Germinal center (tissue), 1 donor: ENCODE measurements around the gene UGT1A1.

Source experiments
- DNase-seq: peaks from one replicate; pipeline ENCODE4 v3.0.0; 2012; ENCODE audit warnings: mixed read lengths, low spot score

Gene UGT1A1

DNA sequence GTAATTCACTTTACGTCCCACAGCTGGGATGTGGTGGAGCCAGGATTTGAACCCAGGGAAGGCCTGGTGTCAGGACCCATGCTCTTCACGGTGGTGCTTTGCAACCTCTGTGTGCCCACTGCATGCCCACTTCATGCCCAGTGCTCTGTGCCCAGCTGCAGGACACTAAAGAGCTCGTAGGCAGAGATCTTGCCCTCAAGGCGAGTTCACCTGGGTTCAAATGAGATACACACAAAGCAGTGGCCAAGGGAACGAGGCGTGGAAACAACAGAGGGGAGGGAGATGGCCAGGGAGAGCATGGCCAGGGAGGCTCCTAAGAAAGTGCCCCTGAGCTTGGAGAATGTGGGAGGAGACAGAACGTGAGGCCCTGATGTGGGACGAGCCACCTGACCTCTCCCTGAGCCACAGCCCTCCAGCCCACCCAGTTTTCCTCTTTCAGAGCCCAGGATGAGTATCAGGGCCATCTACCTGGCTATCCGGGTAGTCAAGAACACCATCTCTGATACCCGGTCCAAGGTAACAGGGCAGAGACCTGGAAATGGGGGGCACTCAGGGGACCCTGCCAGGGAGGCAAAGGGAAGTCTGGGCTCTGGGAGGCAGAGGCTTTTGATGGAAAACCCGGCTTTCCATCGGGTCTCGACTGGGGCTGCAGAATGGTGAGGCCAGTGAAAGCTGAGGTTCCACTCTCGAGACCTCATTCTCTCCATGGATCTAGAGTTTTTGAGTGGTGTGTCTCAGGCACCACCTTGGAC lies 38.4 kb downstream of the UGT1A1 start:
- DNase-seq, result no peak

DNA sequence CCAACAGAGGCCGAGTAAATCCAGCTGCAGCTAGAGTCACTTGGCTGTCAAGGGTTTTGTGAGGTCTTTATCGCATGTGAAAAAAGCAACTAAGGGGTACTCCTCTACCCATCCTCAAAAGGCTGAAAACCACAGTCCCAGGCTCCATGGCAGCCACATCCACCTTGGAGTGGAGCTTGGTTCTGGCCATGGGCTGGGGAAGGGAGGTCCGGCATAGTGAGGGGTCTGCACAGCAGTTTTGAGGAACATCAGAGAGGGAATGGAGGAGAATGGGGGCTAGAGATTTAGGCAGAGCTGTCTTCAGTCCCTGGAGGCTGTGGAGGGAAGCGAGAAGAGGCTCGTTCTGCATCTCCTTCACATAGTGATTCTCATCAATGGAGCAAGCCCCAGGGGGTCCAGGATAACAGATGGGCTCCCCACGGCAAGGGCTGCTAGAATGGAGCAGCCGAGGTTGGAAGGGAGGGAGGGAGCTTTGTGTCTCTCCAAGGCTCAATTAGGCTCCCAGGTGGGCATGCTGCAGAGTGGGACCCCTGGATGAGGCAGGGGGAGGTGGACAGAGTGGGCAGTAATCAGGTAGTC lies 39.1 kb downstream of the UGT1A1 start:
- no peak for DNase-seq

DNA sequence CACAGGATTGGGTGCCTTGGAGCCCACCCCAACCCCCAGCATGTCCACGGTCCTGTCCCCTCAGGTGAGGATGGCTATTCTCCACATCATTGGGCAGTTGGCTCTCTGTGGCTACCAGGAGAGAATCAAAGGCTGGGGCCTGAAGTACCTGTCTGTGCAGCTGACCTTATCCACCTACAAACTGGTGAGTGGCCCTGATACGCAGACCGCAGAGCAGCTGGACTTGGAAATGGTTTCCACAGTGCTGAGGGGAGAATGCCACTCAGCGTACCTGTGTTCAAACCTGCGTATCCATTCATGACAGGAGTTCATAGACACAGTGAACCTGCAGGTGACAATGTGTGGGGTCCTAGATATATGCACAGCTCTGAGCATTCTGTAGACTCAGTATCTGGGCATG lies 39.6 kb downstream of the UGT1A1 start:
- no peak for DNase-seq

DNA sequence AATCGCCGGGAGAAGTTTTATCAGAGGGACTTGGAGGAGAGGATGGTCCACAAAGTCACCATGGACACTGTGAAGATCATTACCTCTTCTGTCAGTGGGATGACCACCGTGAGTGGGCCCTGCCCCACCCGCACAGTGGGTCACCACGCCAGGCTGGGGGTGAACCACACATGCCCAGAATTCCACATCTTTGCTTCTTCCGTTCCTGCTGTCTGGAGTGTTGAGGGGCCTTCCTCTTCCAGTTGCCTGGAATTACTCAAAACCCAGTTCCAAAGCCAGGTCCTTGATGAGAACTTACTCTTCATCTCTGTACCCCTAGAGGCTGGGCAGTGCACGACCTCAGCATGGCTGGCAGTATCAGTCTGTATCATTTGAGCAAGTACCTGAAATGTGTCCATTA lies 40.1 kb downstream of the UGT1A1 start:
- DNase-seq, result no peak

DNA sequence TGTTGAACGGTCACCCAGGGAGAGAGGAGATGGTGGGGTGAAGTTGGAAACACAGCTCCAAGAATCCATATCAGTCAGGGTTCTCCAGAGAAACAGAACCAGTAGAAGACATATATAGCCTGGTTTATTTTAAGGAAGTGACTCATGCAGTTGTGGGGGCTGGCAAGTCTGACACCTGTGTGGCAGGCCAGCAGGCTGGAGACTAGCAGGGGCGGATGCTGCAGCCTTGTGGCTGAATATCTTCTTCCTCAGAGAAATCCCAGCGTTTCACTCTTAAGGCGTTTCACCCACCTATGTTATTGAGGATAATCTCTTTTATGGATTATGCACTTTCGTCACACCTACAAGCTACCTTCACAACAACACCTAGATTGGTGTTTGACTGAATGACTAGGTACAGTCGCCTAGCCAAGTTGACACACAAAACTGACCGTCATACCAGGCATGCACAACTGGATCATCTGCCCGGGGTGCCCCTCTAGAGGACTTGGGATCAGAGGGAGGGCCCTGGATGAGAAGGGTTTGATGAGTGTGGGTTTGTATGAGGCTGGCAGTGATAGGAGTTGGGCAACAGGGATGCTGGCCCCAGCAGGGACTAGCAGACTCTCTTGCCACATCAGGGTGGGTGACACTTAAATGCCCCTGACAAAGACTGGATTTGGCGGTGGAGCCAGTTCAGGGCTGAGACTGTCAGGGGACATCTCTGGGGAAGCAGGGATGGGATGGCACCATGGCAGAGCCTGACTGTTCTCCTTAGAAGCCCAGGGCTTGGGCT lies 41.5 kb downstream of the UGT1A1 start:
- DNase-seq, result peak; percentile 26

DNA sequence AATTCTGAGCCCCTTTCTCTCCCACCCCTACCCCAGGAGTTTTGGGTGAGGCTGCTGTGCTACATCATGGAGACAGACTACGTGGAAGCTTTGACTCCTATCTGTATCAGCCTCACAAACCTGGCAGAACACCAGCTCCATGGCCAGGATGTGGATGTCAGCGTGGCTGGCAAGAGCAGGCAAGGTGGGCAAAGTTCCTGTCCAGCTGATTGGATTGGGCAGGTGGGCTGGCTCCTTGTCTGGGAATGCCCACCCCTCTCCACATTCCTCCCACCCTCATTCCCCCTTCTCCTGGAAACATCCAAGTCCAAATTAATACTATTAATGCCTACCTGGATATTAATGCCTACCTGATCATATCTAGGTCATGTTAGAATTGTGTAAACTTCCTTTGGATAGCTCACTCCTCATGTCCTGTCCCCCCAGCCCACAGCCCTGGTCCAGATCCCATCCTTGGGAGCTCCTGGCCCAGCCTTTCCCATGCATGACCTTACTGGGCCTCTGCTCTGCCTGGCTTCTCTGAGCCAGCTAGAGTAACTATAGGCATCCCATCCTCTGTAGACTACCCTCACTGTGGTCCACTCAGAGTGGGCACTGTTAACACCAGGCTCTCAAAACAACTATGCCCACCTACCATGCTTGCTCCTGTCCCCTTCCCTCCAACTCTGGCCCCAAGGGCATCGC lies 42.2 kb downstream of the UGT1A1 start:
- DNase-seq, result no peak

DNA sequence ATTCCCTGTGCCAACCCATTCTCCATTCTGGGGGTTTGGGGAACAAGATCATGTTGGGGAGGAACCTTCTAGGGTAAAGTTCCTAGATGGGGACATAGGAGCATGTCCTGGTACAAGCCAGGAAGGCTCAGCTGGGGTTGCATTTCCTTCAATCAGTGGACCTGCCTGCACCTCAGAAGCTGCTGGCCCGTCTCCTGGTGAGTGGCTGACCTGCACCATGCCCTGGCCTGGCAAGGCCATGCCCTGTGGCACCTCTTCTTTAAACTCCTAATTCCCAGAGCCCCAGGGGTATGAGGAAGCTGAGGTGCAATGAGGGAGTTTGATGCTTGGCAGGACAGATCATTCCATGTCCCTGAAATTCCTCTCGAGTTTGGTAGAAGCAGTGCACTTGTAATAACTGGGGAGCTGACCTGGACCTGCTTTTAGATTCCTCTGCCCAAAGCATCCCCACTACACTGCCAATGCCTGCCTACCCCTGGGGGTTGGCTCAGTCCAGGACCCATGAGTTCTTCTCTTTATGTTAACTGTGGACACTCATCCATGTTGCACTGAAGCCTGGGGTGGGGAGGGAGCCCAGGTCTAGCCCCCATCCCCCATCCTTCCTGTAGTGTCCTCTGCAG lies 43.3 kb downstream of the UGT1A1 start:
- DNase-seq, result no peak

DNA sequence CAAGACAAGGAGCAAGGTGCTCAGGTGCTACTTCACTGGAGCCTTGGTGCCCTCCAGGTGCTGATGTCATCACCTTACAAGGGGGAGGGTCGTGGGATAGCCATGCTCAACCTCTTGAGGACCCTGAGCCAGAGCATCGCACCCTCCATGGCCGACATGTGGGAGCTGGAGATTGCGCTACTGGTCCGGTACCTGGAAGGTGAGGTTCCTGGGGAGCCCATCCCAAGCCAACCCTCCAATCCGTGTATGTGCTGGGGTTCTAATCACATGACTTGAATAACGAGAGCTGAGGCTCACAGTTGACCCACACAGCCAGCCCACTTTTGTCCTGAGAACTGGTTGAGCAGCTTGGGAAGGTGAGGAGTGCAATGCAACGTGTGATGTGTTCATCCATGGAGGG lies 43.9 kb downstream of the UGT1A1 start:
- no peak for DNase-seq

DNA sequence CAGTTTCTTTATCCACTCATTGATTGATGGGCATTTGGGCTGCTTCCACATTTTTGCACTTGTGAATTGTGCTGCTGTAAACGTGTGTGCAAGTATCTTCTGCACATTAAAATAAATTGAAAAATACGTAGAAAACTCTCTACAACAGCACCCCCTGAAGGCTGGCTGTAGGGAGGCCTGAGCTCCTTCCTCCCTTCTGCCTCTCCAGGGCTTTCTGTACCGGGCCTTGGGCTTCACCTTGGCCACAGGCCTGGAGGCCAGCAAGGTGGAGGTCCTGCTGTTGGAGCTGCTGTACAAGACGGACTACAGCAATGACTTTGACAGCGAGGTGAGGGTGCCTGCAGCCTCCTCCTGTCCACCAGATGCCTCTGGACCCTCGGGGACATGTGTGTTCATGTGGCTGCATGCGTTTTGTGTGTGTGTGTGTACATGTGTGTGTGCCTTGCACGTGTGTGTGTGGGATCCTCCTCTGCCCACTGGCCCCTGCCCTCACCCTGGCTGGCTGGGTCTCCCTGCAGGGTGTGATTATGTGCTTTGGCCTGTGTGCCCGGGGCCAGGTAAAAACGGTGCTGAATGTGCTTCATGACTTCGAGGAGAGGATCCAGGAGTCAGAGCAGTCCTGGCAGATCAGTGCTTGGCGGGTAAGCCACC lies 47.3 kb downstream of the UGT1A1 start:
- no peak for DNase-seq

DNA sequence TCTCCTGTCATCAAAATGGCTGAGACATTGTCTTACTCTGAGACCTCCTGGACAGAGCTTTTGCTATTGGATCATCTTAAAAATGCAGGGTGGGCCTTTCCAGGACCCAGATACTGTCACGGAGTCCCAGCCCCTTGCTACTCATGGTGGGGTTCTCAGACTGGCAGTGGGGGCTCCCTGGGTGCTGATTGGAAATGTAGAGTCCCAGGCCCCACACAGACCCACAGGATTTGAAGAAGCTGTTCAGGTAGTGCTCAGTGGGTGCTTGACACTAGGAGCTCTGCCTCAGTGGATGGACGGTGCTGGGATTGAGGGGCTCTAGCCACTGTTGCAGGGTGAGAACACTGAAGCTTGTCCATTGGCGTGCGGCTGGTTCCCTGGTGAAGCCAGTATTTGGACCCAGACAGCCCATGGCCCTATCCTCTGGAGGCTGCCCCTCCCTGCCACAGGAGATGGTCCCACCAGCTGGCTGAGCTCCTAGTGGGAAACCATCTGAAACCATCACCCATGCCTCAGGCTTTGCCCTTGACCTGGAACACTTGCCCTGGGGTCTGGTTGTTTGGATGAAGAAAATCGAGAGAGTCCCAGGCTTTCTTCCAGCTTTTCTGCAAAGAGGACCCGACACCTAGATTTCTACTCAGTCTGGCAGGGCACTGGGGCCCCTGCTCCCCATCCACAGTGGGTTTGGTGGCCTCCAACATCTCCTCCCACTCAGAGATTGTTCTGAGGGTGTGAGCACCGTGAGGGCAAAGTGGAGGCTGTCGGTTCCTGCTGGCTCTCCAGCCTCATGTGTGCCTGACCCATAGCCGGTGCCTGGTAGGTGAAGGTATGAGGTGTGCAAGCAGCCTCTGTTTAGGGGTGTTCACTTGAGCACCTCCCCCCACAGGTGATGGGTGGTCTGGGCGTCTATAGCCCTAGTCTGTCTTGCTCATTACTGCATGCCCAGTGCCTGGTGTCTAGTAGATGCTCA lies 48.2 kb downstream of the UGT1A1 start:
- DNase-seq, result no peak

DNA sequence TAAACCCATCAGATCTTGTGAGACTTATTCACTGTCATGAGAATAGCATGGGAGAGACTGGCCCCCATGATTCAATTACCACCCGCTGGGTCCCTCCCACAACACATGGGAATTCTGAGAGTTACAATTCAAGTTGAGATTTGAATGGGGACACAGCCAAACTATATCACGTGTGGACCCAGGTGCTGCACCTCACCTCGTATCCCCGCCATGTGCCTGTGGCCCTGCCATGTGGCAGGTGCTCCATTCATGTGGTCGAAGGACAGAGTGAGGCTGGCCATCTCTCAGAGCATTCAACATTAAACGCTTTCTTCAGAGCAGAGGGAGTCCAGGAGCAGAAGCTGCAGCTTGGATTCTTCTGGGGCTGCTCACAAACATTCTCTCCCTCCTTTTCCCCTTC lies 50.3 kb downstream of the UGT1A1 start:
- no peak for DNase-seq

DNA sequence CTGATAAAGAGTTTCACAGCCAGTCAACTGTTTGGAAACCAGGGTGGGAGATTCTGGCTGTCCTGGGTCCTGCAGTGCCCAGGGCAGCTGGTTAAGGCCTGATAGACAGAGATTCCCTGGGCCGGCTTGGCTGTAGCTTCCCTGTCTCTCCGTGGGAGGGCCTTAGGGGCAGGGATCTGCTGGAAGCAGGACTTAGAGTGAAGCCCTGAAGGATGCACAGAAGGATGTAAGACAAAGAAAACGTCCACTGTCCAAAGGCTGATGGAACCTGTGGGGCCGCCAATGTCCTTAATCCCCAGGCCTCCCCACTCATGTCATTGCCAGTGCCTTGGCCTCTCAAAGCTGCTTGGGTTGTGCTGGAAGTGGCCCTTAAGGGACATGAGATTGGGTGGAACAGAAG lies 51.0 kb downstream of the UGT1A1 start:
- no peak for DNase-seq

DNA sequence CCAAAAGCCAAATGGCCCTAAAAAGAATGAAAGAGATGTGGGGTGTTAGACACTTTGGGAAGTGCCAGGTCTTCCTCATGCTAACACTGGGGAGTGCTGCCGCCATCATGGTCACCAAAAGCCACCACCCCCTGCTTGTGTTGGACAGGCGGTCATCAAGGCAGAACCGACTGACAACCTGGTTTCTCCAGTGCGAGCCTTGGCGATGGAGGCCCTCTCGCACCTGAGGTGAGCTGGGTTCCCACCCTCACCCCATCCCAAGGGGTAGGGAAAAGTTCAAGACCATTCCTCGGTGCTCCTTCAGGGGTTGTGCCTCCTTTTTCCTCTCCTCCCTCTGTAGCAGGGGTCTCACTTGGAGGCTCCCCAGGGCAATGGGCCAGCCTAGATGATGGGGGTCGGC lies 51.7 kb downstream of the UGT1A1 start:
- no peak for DNase-seq

DNA sequence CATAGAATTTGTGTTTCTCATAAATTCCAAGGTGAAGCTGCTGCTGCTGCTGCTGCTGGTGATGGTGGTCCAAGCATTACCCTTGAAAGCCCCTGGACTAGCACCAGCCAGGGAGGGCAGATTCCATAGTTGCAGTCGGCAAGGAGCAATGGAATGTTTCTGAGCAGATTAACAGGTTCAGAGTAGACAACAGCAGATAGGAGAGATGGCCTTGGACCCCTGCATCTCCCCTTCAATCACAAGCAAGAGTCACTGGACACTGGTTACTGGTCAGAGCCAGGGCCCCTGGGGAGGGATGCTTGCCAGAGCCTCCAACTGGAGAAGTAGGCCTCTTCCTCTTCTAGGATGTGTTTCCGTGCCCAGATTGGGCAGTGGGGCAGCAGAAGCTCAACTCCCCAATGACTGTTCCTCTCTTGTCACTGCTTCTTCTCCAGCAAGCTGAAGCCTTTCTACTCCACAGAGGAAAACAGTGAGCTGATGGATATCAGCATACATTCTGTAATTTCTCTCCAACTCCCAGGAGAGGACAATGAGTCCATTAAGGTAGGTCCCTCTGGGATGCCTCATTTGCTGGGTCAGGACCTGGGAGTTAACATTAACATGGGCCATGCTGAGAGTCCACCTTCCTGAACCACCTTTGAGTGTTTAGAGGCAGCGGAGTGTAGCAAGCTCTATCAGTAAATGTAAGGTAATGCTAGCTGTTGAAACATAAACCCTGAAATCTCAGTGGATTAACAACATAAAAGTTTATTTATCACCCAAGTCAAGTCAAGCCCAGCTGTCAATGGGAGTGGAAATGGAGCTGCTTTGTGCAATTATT lies 53.4 kb downstream of the UGT1A1 start:
- DNase-seq, result no peak

DNA sequence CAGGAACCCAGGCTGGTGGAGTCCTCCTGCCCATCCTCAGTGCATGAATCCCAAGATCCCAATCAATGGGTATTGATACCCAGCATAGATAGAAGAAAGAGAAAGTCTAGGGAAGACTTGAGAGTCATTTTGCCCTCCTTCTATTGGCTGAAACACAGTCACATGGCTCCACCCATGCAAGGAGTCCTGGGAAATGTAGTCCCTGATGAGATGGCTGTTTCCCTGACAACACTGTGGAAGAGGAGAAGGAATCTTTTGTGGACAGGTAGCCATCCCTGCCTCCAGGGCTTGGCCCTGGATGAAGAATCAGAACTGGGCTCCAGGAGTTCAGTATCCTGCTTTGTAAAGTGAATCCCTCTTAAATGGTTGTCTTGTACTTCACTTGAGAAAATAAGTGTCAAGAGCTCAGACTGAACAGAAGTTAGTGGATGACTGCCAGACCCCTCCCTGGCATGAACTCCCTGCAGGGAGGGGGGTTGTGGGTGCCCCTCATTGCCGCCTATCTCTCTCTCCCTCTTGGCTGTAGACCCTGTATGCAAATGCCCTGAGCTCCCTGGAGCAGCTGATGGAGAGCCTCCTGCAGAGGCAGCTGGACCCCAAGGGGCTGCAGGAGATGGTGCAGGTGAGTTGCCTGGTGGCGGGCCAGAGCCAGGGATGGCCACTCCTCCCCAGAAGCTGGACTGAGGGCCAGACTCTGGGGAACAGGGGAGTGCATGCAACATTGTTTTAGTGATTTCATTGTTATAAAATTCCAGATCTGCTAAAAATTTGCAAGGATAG lies 54.2 kb downstream of the UGT1A1 start:
- peak; percentile 30 for DNase-seq

DNA sequence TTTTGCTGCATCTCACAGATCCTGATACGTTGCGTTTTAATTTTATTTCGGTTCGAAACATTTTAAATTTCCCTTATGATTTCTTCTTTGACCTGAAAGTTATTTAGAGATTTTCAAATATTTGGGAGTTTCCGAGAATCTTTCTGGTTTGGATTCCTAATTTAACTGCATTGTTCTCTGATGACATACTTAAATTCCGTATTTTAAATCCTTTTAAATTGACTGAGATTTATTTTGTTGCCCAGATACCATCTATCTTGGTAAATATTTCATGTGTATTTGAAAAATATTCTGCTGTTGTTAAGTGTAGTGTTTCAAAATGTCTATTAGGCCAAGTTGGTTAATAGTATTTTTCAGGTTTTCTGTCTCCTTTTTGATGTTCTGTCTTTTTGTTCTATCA lies 55.8 kb downstream of the UGT1A1 start:
- DNase-seq, result no peak

DNA sequence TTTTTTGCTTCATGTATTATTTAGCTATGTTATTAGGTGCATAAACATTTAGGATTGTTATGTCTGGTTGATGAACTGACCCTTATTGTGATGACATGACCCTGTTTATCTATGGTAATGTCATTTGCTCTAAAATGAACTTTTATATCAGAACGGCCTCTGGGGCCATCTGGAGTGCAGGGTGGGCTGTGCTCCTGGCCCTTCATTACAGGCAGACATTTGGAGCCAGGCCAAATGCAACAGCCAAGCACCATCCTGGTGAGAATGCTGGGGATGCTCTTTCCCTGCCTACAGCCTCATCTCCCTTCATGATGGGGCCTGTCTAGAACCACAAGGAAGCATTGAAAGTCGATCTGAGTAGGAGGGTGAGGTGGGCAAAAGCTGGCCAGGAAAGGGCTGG lies 56.3 kb downstream of the UGT1A1 start:
- DNase-seq, result no peak

DNA sequence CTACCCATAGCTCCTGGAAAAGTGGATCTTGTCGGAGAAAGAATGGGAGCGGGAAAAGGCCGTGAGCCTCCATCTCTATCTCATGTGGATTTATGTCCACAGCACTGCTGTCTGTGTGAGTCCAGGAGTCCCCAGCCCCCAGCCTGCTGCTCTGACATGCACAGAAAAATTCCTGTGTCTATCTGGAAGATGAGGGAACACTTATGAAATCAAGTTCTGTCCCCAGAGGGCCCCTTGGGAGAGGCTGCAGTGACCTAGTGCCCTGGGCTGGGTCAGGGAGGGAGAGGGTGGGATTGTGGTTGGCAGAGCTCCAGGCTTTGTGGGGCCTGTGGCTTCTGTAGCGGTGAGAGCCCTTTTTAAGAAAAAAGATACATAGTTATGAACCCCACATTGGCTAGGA lies 56.7 kb downstream of the UGT1A1 start:
- DNase-seq, result no peak

DNA sequence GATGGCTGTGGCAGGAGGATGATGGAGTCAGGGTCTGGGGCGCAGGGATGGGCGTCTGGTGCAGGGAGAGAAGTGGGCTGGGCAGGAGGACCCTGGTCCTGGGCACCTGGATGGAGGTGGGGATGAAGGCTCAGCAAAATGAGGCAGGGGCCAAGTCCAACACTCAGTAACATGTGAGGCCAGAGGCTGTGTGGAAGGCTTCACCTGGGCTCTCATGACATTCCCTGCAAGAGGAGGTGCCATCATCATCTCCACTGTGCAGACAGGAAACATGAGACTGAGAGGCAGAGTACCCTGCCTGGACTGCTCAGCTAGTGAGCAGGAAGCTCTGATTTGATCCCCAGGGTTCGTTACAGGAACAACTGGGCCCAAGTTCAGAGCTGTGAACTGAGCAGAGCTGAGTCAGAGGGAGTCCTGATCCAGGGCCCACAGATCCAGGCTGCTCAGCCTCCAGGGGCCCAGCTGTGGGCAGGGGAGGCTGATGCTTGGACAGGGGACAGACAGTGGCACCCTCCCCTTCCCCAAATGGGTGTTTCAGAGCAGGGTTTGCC lies 57.4 kb downstream of the UGT1A1 start:
- DNase-seq, result no peak
